Stomach smooth muscle (tissue), 2 donors: ENCODE measurements around the gene TMPRSS3.

ENCODE experiments used
- H3K27ac ChIP-seq: one replicate; pipeline ENCODE4 v1.7.0; 2013; ENCODE audit warnings: mild to moderate bottlenecking, low read length, inconsistent platforms
- H3K27me3 ChIP-seq, 2 donors: one replicate each; pipeline ENCODE4 v1.7.0; 2013; ENCODE audit warnings: low read length in 2 of 2; ENCODE audit not compliant: insufficient read depth in 2 of 2, control insufficient read depth in 1 of 2
- H3K36me3 ChIP-seq, 2 donors: one replicate each; pipeline ENCODE4 v1.7.0; 2013; ENCODE audit warnings: low read length in 2 of 2; ENCODE audit not compliant: control insufficient read depth in 2 of 2, insufficient read depth in 2 of 2
- H3K4me1 ChIP-seq: one replicate; pipeline ENCODE4 v1.7.0; 2013; ENCODE audit warnings: low read length; ENCODE audit not compliant: control insufficient read depth, insufficient read depth
- H3K4me3 ChIP-seq, 2 donors: one replicate each; pipeline ENCODE4 v1.7.0; 2013; ENCODE audit warnings: low read length in 2 of 2
- H3K9ac ChIP-seq, 2 donors: one replicate each; pipeline ENCODE4 v1.7.0; 2013; ENCODE audit warnings: low read length in 2 of 2, mild to moderate bottlenecking in 1 of 2
- H3K9me3 ChIP-seq, 2 donors: one replicate each; pipeline ENCODE4 v1.7.0; 2013; ENCODE audit warnings: low read length in 2 of 2; ENCODE audit not compliant: control insufficient read depth in 2 of 2
- donor health status: healthy.
- donor health status: Pancreatic carcinoma.

The TMPRSS3 gene

GRCh38 chr21:42350927-42351426, 44.9 kb downstream of the TMPRSS3 start, which contains the start of gene TFF2:
TFF2 (minus strand) TSS chr21:42350994; CDS start chr21:42350957, 37 bp downstream.
- H3K27me3 ChIP-seq = peaks cover 0 to 9% of the 10 kb centered on the region in 2 donors
- H3K9ac ChIP-seq = no peak within 1 kb of the TSS
- H3K4me3 ChIP-seq = no peak within 1 kb of the TSS
- peaks cover 4 to 13% of the 10 kb centered on the region in 2 donors for H3K9me3 ChIP-seq
- no peaks in the 10 kb centered on the region for H3K4me1 ChIP-seq
- no peak within 1 kb of the TSS for H3K27ac ChIP-seq
- no peaks in the 10 kb centered on the region for H3K36me3 ChIP-seq

- Histone ChIP-seq H3K9me3 (peaks cover 4 to 7% of the 10 kb centered on the region in 2 donors), H3K27ac (no peak overlapping the region), H3K4me3 (no peak overlapping the region), H3K36me3 (no peaks in the 10 kb centered on the region), H3K27me3 (peaks cover 0 to 9% of the 10 kb centered on the region in 2 donors), H3K9ac (no peak overlapping the region), H3K4me1 (no peaks in the 10 kb centered on the region)
These were observed 45.4 kb downstream of the TMPRSS3 start for GRCh38 chr21:42350318-42350910.

GRCh38 chr21:42349420-42350317, 46.2 kb downstream of the TMPRSS3 start:
- no peak overlapping the region for H3K27ac ChIP-seq
- no peak overlapping the region for H3K9ac ChIP-seq
- H3K27me3 ChIP-seq = peaks cover 0 to 9% of the 10 kb centered on the region in 2 donors
- H3K4me3 ChIP-seq = no peak overlapping the region
- peaks cover 4 to 7% of the 10 kb centered on the region in 2 donors for H3K9me3 ChIP-seq
- no peaks in the 10 kb centered on the region for H3K36me3 ChIP-seq
- no peaks in the 10 kb centered on the region for H3K4me1 ChIP-seq

- H3K27ac ChIP-seq = no peak overlapping the region
- no peaks in the 10 kb centered on the region for H3K36me3 ChIP-seq
- H3K4me1 ChIP-seq = no peaks in the 10 kb centered on the region
- no peak overlapping the region for H3K4me3 ChIP-seq
- no peak overlapping the region for H3K9ac ChIP-seq
- peaks cover 0 to under 1% of the 10 kb centered on the region in 2 donors for H3K9me3 ChIP-seq
- peaks cover 0 to 9% of the 10 kb centered on the region in 2 donors for H3K27me3 ChIP-seq
These were observed 47.1 kb downstream of the TMPRSS3 start for GRCh38 chr21:42348762-42349161.

GRCh38 chr21:42347601-42348327, 48.1 kb downstream of the TMPRSS3 start:
- Histone ChIP-seq H3K27ac (no peak overlapping the region), H3K9me3 (no peaks in the 10 kb centered on the region), H3K36me3 (no peaks in the 10 kb centered on the region), H3K27me3 (peaks cover 0 to 9% of the 10 kb centered on the region in 2 donors), H3K9ac (no peak overlapping the region), H3K4me3 (no peak overlapping the region), H3K4me1 (no peaks in the 10 kb centered on the region)

GRCh38 chr21:42346866-42347600, 48.8 kb downstream of the TMPRSS3 start:
- H3K9me3 ChIP-seq = no peaks in the 10 kb centered on the region
- H3K27ac ChIP-seq = no peak overlapping the region
- H3K36me3 ChIP-seq = no peaks in the 10 kb centered on the region
- no peak overlapping the region for H3K4me3 ChIP-seq
- H3K9ac ChIP-seq = no peak overlapping the region
- H3K27me3 ChIP-seq = peaks cover 0 to 9% of the 10 kb centered on the region in 2 donors
- H3K4me1 ChIP-seq = no peaks in the 10 kb centered on the region

GRCh38 chr21:42346441-42346840, 49.4 kb downstream of the TMPRSS3 start:
- Histone ChIP-seq H3K9ac (no peak overlapping the region), H3K27ac (no peak overlapping the region), H3K36me3 (no peaks in the 10 kb centered on the region), H3K27me3 (peaks cover 0 to 9% of the 10 kb centered on the region in 2 donors), H3K9me3 (no peaks in the 10 kb centered on the region), H3K4me3 (no peak overlapping the region), H3K4me1 (no peaks in the 10 kb centered on the region)

GRCh38 chr21:42344631-42345030, 51.2 kb downstream of the TMPRSS3 start:
- Histone ChIP-seq H3K9ac (no peak overlapping the region), H3K4me3 (no peak overlapping the region), H3K4me1 (no peaks in the 10 kb centered on the region), H3K36me3 (no peaks in the 10 kb centered on the region), H3K27ac (no peak overlapping the region), H3K27me3 (peaks cover 0 to 9% of the 10 kb centered on the region in 2 donors), H3K9me3 (no peaks in the 10 kb centered on the region)

GRCh38 chr21:42343963-42344510, 51.8 kb downstream of the TMPRSS3 start:
- no peak overlapping the region for H3K4me3 ChIP-seq
- H3K9me3 ChIP-seq = no peaks in the 10 kb centered on the region
- no peaks in the 10 kb centered on the region for H3K4me1 ChIP-seq
- H3K36me3 ChIP-seq = no peaks in the 10 kb centered on the region
- H3K27me3 ChIP-seq = peaks cover 0 to 9% of the 10 kb centered on the region in 2 donors
- H3K27ac ChIP-seq = no peak overlapping the region
- no peak overlapping the region for H3K9ac ChIP-seq

- H3K27ac ChIP-seq = no peak overlapping the region
- peaks cover 0 to 7% of the 10 kb centered on the region in 2 donors for H3K27me3 ChIP-seq
- no peak overlapping the region for H3K9ac ChIP-seq
- no peak overlapping the region for H3K4me3 ChIP-seq
- H3K36me3 ChIP-seq = no peaks in the 10 kb centered on the region
- no peaks in the 10 kb centered on the region for H3K9me3 ChIP-seq
- H3K4me1 ChIP-seq = no peaks in the 10 kb centered on the region
These were observed 52.3 kb downstream of the TMPRSS3 start for GRCh38 chr21:42343556-42343955.
